Measurements from ENCODE around the gene NEK11. TPM values are rescaled to one million over a fixed set of nuclear protein-coding genes. Genes with fewer than 3 reads are reported as not detected.

NEK11 gene
- total RNA-seq, 1 experiment from 2014 or later = 9.5 TPM

DNA sequence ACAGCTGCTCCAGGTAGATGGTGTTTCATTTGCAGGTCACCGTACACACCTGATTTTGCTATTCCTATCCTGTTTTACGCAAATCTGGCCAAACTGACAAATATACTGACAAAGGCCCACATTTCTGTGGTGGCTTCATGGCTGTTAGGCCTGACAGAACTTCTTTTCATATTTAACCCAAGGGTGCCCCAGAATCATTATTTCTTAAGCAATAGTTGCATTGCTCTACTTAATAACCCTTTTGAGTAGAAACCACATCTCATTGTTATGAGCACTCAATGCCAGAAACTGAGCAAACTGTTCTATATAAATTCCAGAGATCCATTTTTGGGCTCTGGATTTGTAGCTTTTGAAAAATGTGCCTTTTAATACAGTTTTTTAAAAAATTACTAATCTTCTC lies 19.4 kb upstream of the NEK11 start:
- Histone ChIP-seq H3K27ac (ENCODE audit: low read length) (no peak overlapping the region), H3K36me3 (ENCODE audit: control insufficient read depth, insufficient read depth, low read length) (0 out of 2 replicates have a peak, but pooled peaks cover 2% of the 10 kb centered on the region), H3K4me1 (ENCODE audit: control insufficient read depth, insufficient read depth, low read length) (no peaks in the 10 kb centered on the region), H3K4me3 (ENCODE audit: low read depth in 2 of 2, low read length in 2 of 2) (no peak overlapping the region), H3K9me3 (ENCODE audit: control insufficient read depth, insufficient read depth, low read depth, low read length) (no peaks in the 10 kb centered on the region), H3K27me3 (ENCODE audit: control insufficient read depth, insufficient read depth, low read length) (no peaks in the 10 kb centered on the region)
- BruUV-seq (replicated peaks) = no TSS peak
- ATAC-seq (no peak), DNase-seq (ENCODE audit: low read depth, low spot score) (no peak)
- in situ Hi-C loops (cut with HindIII; ENCODE audit: low pct_unique_long_range_greater_than_20kb, low sequenced_read_pairs) = no loop called here
- intact Hi-C loops (cut with micrococcal nuclease; ENCODE audit: unreplicated experiment) = no loop called here
- ChIA-PET CTCF (no interaction called here), POLR2A (no interaction called here)
- no peak for TF ChIP-seq REST (IDR thresholded peaks at IDR 0.05; ENCODE audit: insufficient read depth in 1 of 2, low read depth in 2 of 2, low read length in 1 of 2)
- no peak for TF ChIP-seq TCF7L2 (IDR thresholded peaks at IDR 0.05; ENCODE audit: low read depth, low read length)
- TF ChIP-seq SIN3A (IDR thresholded peaks at IDR 0.05; ENCODE audit: borderline replicate concordance, insufficient read depth, low read depth, low read length) = no peak
- TF ChIP-seq, protein P1, sequence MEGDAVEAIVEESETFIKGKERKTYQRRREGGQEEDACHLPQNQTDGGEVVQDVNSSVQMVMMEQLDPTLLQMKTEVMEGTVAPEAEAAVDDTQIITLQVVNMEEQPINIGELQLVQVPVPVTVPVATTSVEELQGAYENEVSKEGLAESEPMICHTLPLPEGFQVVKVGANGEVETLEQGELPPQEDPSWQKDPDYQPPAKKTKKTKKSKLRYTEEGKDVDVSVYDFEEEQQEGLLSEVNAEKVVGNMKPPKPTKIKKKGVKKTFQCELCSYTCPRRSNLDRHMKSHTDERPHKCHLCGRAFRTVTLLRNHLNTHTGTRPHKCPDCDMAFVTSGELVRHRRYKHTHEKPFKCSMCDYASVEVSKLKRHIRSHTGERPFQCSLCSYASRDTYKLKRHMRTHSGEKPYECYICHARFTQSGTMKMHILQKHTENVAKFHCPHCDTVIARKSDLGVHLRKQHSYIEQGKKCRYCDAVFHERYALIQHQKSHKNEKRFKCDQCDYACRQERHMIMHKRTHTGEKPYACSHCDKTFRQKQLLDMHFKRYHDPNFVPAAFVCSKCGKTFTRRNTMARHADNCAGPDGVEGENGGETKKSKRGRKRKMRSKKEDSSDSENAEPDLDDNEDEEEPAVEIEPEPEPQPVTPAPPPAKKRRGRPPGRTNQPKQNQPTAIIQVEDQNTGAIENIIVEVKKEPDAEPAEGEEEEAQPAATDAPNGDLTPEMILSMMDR (IDR thresholded peaks at IDR 0.05) = no peak
- TF ChIP-seq POLR2AphosphoS5 (IDR thresholded peaks at IDR 0.05; ENCODE audit: low read depth, low read length) = no peak

- ChIA-PET CTCF (no interaction called here), POLR2A (no interaction called here)
- no peak for ATAC-seq
- no peak for TF ChIP-seq REST (IDR thresholded peaks at IDR 0.05; ENCODE audit: insufficient read depth in 1 of 2, low read depth in 2 of 2, low read length in 1 of 2)
- TF ChIP-seq, protein P1 (IDR thresholded peaks at IDR 0.05) = no peak
- no peak for TF ChIP-seq POLR2AphosphoS5 (IDR thresholded peaks at IDR 0.05; ENCODE audit: low read depth, low read length)
- no peak for TF ChIP-seq SIN3A (IDR thresholded peaks at IDR 0.05; ENCODE audit: borderline replicate concordance, insufficient read depth, low read depth, low read length)
- TF ChIP-seq TCF7L2 (IDR thresholded peaks at IDR 0.05; ENCODE audit: low read depth, low read length) = no peak
- no peak for DNase-seq (ENCODE audit: low read depth, low spot score)
- no TSS peak for BruUV-seq (replicated peaks)
- Histone ChIP-seq H3K9me3 (ENCODE audit: control insufficient read depth, insufficient read depth, low read depth, low read length) (no peaks in the 10 kb centered on the region), H3K27ac (ENCODE audit: low read length) (no peak overlapping the region), H3K36me3 (ENCODE audit: control insufficient read depth, insufficient read depth, low read length) (0 out of 2 replicates have a peak, but pooled peaks cover 2% of the 10 kb centered on the region), H3K27me3 (ENCODE audit: control insufficient read depth, insufficient read depth, low read length) (no peaks in the 10 kb centered on the region), H3K4me1 (ENCODE audit: control insufficient read depth, insufficient read depth, low read length) (no peaks in the 10 kb centered on the region), H3K4me3 (ENCODE audit: low read depth in 2 of 2, low read length in 2 of 2) (no peak overlapping the region)
- in situ Hi-C loops (cut with HindIII; ENCODE audit: low pct_unique_long_range_greater_than_20kb, low sequenced_read_pairs) = no loop called here
- intact Hi-C loops (cut with micrococcal nuclease; ENCODE audit: unreplicated experiment) = no loop called here
These were observed 18.9 kb upstream of the NEK11 start for GRCh38 chr3:131007782-131008181.

All from Panc1 (cell line).